A549 (cell line): ENCODE results near the gene SPAG17. TPM values are rescaled to one million over a fixed set of nuclear protein-coding genes. Genes with fewer than 3 reads are reported as not detected.

Source experiments
- ATAC-seq, 2 experiments: fragments of 200-7000 bp in 1 of 2; fragments of >200 bp in 1 of 2; cut with Nextera tagmentation in 1 of 2; cut with Tn5 transposase in 1 of 2; 3 replicates each; pipeline versions ENCODE4 v1.8.0 to v1.9.1; 2018 to 2020; ENCODE audit warnings: mild to moderate bottlenecking in 1 of 2, moderate library complexity in 1 of 2
- CTCF ChIA-PET: fragments of 300-600 bp; sonication (Branson Sonifier 250); formaldehyde crosslinking; extraction: SDS; loops from one replicate; lab custom pipeline; 2021; ENCODE audit warnings: antibody characterized with exemption, inconsistent platforms; lab: Yijun Ruan, JAX
- POLR2A ChIA-PET: fragments of 350-600 bp; formaldehyde crosslinking; extraction: SDS; loops from one replicate; lab custom pipeline; 2021; ENCODE audit warnings: antibody characterized with exemption, inconsistent platforms; lab: Yijun Ruan, JAX
- DNase-seq, 2 experiments: peaks; one replicate each; pipeline versions ENCODE4 v3.0.0 to v3.0.0-alpha.2; 2011 to 2016; ENCODE audit warnings: low read depth in 1 of 2, low spot score in 1 of 2
- FAIRE-seq: peaks from 2 replicates; lab custom pipeline; 2011; peaks lifted over from hg19 to GRCh38; lab: Jason Lieb, UNC
- H3K27ac ChIP-seq, 2 experiments: fragments of >200 bp; sonication (Bioruptor Twin); formaldehyde crosslinking; 3 replicates each; pipeline ENCODE4 v1.5.1; 2016 to 2017
- H3K4me1 ChIP-seq: fragments of >200 bp; sonication (Bioruptor Twin); formaldehyde crosslinking; 3 replicates; pipeline ENCODE4 v1.6.1; 2016
- H3K4me2 ChIP-seq: fragments of >200 bp; sonication (Bioruptor Twin); formaldehyde crosslinking; 3 replicates; pipeline ENCODE4 v1.6.1; 2016
- H3K4me3 ChIP-seq: fragments of >200 bp; sonication (Bioruptor Twin); formaldehyde crosslinking; 3 replicates; pipeline ENCODE4 v1.5.1; 2016
- H3K9me3 ChIP-seq: fragments of >200 bp; sonication (Bioruptor Twin); formaldehyde crosslinking; 3 replicates; pipeline ENCODE4 v1.6.1; 2016
- CBX2 ChIP-seq: fragments of 200-600 bp; sonication (generic); IDR thresholded peaks from 2 replicates; pipeline ENCODE4 v1.6.1; 2016; ENCODE audit warnings: low read depth, mild to moderate bottlenecking, borderline replicate concordance
- CBX8 ChIP-seq: fragments of 200-600 bp; sonication (generic); IDR thresholded peaks from 2 replicates; pipeline ENCODE4 v1.6.1; 2016
- CHD2 ChIP-seq: fragments of 150-350 bp; IDR thresholded peaks from 2 replicates; pipeline ENCODE4 v1.6.1; 2014; ENCODE audit warnings: low read length; ENCODE audit not compliant: partially characterized antibody
- CHD4 ChIP-seq: fragments of 200-600 bp; sonication (generic); IDR thresholded peaks from 2 replicates; pipeline ENCODE4 v1.6.1; 2016; ENCODE audit warnings: antibody characterized with exemption, mild to moderate bottlenecking, borderline replicate concordance
- EHMT2 ChIP-seq: fragments of 200-600 bp; sonication (generic); IDR thresholded peaks from 2 replicates; pipeline ENCODE4 v1.6.1; 2016; ENCODE audit warnings: antibody characterized with exemption, low read depth, mild to moderate bottlenecking, moderate library complexity
- EP300 ChIP-seq, 2 experiments: fragments of >200 bp; sonication (Bioruptor Twin); formaldehyde crosslinking; IDR thresholded peaks; 2 replicates in 1 of 2; 3 replicates in 1 of 2; pipeline ENCODE4 v1.6.1; 2016 to 2017
- ESRRA ChIP-seq: fragments of 150-350 bp; IDR thresholded peaks from 2 replicates; pipeline ENCODE4 v1.6.1; 2014; ENCODE audit warnings: mild to moderate bottlenecking, low read length, borderline replicate concordance
- HOXA7 ChIP-seq: fragments of 250-450 bp; sonication (Bioruptor Pico); IDR thresholded peaks from 2 replicates; pipeline ENCODE4 v1.5.0; 2020; ENCODE audit warnings: mild to moderate bottlenecking, moderate library complexity
- HOXB5 ChIP-seq: fragments of 250-450 bp; sonication (Bioruptor Pico); IDR thresholded peaks from 2 replicates; pipeline ENCODE4 v1.5.0; 2020; ENCODE audit warnings: mild to moderate bottlenecking, moderate library complexity
- KDM5A ChIP-seq: fragments of 200-600 bp; sonication (generic); IDR thresholded peaks from 2 replicates; pipeline ENCODE4 v1.6.1; 2016; ENCODE audit warnings: antibody characterized with exemption, mild to moderate bottlenecking
- MAFK ChIP-seq: fragments of 450-650 bp; IDR thresholded peaks from 2 replicates; pipeline ENCODE4 v1.6.1; 2014; ENCODE audit not compliant: partially characterized antibody
- MAZ ChIP-seq: fragments of 150-350 bp; IDR thresholded peaks from 2 replicates; pipeline ENCODE4 v1.6.1; 2014; ENCODE audit warnings: antibody characterized with exemption, low read depth, low read length, borderline replicate concordance
- NFE2L2 ChIP-seq: fragments of 150-350 bp; conservative IDR thresholded peaks from 2 replicates; pipeline ENCODE4 v1.6.1; 2014; ENCODE audit warnings: low read length
- POLR2AphosphoS2 ChIP-seq: conservative IDR thresholded peaks from 2 replicates; pipeline ENCODE4 v1.6.1; 2012; ENCODE audit warnings: low read length, improper control_type of control experiment, inconsistent platforms
- RAD21 ChIP-seq, 2 experiments: fragments of >200 bp in 1 of 2; sonication (Bioruptor Twin) in 1 of 2; formaldehyde crosslinking in 1 of 2; IDR thresholded peaks in 1 of 2; conservative IDR thresholded peaks in 1 of 2; 2 replicates in 1 of 2; 3 replicates in 1 of 2; pipeline ENCODE4 v1.6.1; 2012 to 2018; ENCODE audit warnings: inconsistent platforms in 1 of 2
- RFX5 ChIP-seq: fragments of 450-650 bp; IDR thresholded peaks from 2 replicates; pipeline ENCODE4 v1.7.1; 2014; ENCODE audit warnings: antibody characterized with exemption, mild to moderate bottlenecking, moderate library complexity
- SREBF2 ChIP-seq: fragments of 450-650 bp; IDR thresholded peaks from 2 replicates; pipeline ENCODE4 v1.6.1; 2014; ENCODE audit warnings: mild to moderate bottlenecking, moderate library complexity
- ZC3H11A ChIP-seq: fragments of 450-650 bp; IDR thresholded peaks from 2 replicates; pipeline ENCODE4 v1.6.1; 2014; ENCODE audit warnings: antibody characterized with exemption, mild to moderate bottlenecking
- ZNF302 ChIP-seq: fragments of 250-450 bp; sonication (Bioruptor Pico); IDR thresholded peaks from 2 replicates; pipeline ENCODE4 v1.9.0; 2021; ENCODE audit warnings: inconsistent platforms, mild to moderate bottlenecking, moderate library complexity
- WGBS: methylation state at CpG from one replicate; pipeline ENCODE4 v1.1.6; 2017; ENCODE audit errors: missing lambda C conversion rate; 5-methylcytosine and 5-hydroxymethylcytosine counted together
- polyA plus RNA-seq, 4 experiments: library from polyadenylated mRNA; depleted of rRNA in 3 of 4; stranded (reverse); fragments of >200 nt; fragmentation: RNase III in 1 of 4; extraction: RNeasy Plus Mini Kit Qiagen cat#74134 plus additional on column Dnase treatment in 1 of 4; gene quantifications; 2 replicates in 3 of 4; 3 replicates in 1 of 4; pipeline ENCODE4 v1.2.3, GENCODE V29; 2011 to 2017
- TF ChIP-seq, protein P1 (sequence below): fragments of 150-350 bp; IDR thresholded peaks from 2 replicates; pipeline ENCODE4 v1.6.1; 2014; ENCODE audit warnings: low read depth, mild to moderate bottlenecking, low read length
- TF ChIP-seq, protein P2 (sequence below): IDR thresholded peaks from 2 replicates; pipeline ENCODE4 v1.6.1; 2012
- TF ChIP-seq, protein P3 (sequence below): fragments of 200-600 bp; sonication (generic); IDR thresholded peaks from 2 replicates; pipeline ENCODE4 v1.6.1; 2016; ENCODE audit warnings: antibody characterized with exemption, mild to moderate bottlenecking, moderate library complexity

The SPAG17 gene
- polyA plus RNA-seq, 2 of the 4 experiments (the other 2 are of a cell fraction), result 0.13 TPM; not detected in 1

DNA sequence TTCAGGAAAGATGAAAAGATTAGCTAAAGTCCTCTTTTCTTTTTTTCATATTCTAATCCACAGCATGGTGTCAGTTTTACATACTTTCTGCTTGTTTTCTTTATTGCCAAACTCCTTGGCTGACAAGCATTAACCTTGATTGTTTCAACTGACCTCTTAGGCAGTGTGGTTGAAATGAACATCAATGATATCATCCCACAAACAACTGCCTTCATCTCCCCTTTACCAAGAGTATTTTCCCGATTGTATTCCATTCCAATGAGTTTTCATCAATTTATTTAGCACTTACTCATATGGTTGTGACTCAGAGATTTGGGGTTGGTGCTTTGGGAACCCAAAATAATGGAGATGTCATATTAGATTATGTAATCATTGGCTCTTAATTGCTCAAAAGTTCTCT, 71.8 kb downstream of the SPAG17 start:
- POLR2A ChIA-PET, result no interaction called here
- Histone ChIP-seq H3K4me1 (no peaks in the 10 kb centered on the region), H3K4me3 (no peak overlapping the region), H3K4me2 (no peak overlapping the region), H3K9me3 (no peaks in the 10 kb centered on the region), H3K27ac (no peak overlapping the region)
- FAIRE-seq (no peak), DNase-seq (no peak), ATAC-seq (no peak)
- WGBS, result 3% methylated on average over 1 of the region's 1 CpG
- no peak for TF ChIP-seq CHD4
- TF ChIP-seq RAD21 (conservative IDR thresholded peaks at IDR 0.05 in 1 of 2, IDR thresholded peaks at IDR 0.05 in 1 of 2), result no peak
- no peak for TF ChIP-seq CBX8
- TF ChIP-seq, protein P1, sequence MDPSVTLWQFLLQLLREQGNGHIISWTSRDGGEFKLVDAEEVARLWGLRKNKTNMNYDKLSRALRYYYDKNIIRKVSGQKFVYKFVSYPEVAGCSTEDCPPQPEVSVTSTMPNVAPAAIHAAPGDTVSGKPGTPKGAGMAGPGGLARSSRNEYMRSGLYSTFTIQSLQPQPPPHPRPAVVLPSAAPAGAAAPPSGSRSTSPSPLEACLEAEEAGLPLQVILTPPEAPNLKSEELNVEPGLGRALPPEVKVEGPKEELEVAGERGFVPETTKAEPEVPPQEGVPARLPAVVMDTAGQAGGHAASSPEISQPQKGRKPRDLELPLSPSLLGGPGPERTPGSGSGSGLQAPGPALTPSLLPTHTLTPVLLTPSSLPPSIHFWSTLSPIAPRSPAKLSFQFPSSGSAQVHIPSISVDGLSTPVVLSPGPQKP, result no peak
- CTCF ChIA-PET, result no interaction called here

DNA sequence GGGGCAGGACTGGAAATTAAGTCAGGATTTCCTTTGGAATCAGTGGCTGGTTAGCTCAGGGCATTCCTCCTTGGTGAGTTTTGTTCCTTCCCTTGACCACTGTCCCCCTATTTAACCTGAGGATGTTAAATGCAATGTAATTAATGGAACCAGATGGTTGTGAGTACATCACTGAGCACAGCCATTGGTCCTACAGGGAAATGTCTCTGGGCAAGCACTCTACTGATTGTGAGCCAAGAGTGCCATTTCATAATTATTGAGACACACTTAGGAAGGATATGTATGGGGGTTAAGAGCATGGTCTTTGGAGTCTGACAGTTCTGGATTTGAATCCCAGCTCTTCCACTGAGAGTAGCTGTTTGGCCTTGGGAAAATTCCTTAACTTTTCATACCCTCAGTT, 74.4 kb downstream of the SPAG17 start:
- ChIA-PET POLR2A (no interaction called here), CTCF (interaction anchor here (0.7 kb wide), 1 partner anchor 1027 kb away, joined by 3 read pairs; no protein-coding TSS in a partner anchor)
- no peak overlapping the region for H3K4me3 ChIP-seq
- H3K9me3 ChIP-seq, result no peaks in the 10 kb centered on the region
- FAIRE-seq (no peak), ATAC-seq (no peak), DNase-seq (no peak)
- no peak overlapping the region for H3K27ac ChIP-seq
- H3K4me2 ChIP-seq, result no peak overlapping the region
- H3K4me1 ChIP-seq, result no peaks in the 10 kb centered on the region
- TF ChIP-seq POLR2AphosphoS2 (no peak), CBX2 (no peak), HOXA7 (CRISPR knock-in tag) (no peak), MAZ (no peak), ZC3H11A (no peak), HOXB5 (CRISPR knock-in tag) (no peak)
- TF ChIP-seq, protein P2, sequence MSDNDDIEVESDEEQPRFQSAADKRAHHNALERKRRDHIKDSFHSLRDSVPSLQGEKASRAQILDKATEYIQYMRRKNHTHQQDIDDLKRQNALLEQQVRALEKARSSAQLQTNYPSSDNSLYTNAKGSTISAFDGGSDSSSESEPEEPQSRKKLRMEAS, result no peak

DNA sequence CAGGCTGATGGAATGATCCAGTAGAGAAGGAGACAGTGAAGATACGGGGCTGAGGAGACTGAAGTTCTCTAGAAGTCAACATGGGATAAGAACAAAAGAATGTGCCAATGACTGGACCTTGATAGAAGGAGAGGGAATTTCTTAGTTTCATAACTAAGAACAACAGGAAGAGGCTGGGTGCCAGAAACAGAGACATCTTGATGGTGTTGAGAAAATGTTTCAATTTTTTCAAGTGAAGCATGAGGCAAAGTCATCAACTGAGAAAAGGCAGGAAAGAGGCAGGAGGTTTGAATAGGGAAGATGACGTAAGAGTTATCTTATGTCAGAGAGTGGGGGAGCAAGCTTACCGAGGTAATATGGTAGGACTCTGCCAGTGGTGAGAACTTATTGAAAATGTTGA, 80.1 kb downstream of the SPAG17 start:
- CTCF ChIA-PET, result no interaction called here
- FAIRE-seq, result no peak
- POLR2A ChIA-PET, result no interaction called here
- Histone ChIP-seq H3K4me3 (no peak overlapping the region), H3K9me3 (no peaks in the 10 kb centered on the region), H3K4me1 (no peaks in the 10 kb centered on the region), H3K27ac (no peak overlapping the region), H3K4me2 (no peak overlapping the region)
- DNase-seq, result no peak
- TF ChIP-seq KDM5A, result no peak
- no peak for TF ChIP-seq CHD4
- no peak for TF ChIP-seq HOXB5 (CRISPR knock-in tag)
- TF ChIP-seq, protein P3, sequence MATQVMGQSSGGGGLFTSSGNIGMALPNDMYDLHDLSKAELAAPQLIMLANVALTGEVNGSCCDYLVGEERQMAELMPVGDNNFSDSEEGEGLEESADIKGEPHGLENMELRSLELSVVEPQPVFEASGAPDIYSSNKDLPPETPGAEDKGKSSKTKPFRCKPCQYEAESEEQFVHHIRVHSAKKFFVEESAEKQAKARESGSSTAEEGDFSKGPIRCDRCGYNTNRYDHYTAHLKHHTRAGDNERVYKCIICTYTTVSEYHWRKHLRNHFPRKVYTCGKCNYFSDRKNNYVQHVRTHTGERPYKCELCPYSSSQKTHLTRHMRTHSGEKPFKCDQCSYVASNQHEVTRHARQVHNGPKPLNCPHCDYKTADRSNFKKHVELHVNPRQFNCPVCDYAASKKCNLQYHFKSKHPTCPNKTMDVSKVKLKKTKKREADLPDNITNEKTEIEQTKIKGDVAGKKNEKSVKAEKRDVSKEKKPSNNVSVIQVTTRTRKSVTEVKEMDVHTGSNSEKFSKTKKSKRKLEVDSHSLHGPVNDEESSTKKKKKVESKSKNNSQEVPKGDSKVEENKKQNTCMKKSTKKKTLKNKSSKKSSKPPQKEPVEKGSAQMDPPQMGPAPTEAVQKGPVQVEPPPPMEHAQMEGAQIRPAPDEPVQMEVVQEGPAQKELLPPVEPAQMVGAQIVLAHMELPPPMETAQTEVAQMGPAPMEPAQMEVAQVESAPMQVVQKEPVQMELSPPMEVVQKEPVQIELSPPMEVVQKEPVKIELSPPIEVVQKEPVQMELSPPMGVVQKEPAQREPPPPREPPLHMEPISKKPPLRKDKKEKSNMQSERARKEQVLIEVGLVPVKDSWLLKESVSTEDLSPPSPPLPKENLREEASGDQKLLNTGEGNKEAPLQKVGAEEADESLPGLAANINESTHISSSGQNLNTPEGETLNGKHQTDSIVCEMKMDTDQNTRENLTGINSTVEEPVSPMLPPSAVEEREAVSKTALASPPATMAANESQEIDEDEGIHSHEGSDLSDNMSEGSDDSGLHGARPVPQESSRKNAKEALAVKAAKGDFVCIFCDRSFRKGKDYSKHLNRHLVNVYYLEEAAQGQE, result no peak
- no peak for TF ChIP-seq SREBF2
- TF ChIP-seq NFE2L2, result no peak
- TF ChIP-seq EP300 (IDR thresholded peaks at IDR 0.05), result no peak
- TF ChIP-seq ESRRA, result no peak
- no peak for TF ChIP-seq MAFK
- TF ChIP-seq RFX5, result no peak
- TF ChIP-seq EHMT2, result no peak
- TF ChIP-seq ZNF302 (CRISPR knock-in tag), result no peak
- TF ChIP-seq HOXA7 (CRISPR knock-in tag), result no peak
- TF ChIP-seq CHD2, result no peak
- no peak for TF ChIP-seq MAZ
- no peak for ATAC-seq
- 51% methylated on average over 3 of the region's 3 CpGs for WGBS
